Progenitor cell of endocrine pancreas (in vitro differentiated cells): ENCODE results near the gene ANO7. TPM values are rescaled to one million over a fixed set of nuclear protein-coding genes. Genes with fewer than 3 reads are reported as not detected.

Experiments
- DNase-seq: peaks from one replicate; pipeline ENCODE4 v3.0.0; 2021; ENCODE audit warnings: low spot score; ENCODE audit not compliant: unreplicated experiment
- H3K27ac Mint-ChIP-seq: 2 replicates; pipeline ENCODE4 v1.8.0; 2021; ENCODE audit warnings: mild to moderate bottlenecking, moderate library complexity, mixed read lengths
- H3K27me3 Mint-ChIP-seq: 2 replicates; pipeline ENCODE4 v1.8.0; 2021; ENCODE audit warnings: mixed read lengths
- H3K36me3 Mint-ChIP-seq: 2 replicates; pipeline ENCODE4 v1.8.0; 2022; ENCODE audit warnings: mixed read lengths; ENCODE audit not compliant: insufficient read depth
- H3K4me1 Mint-ChIP-seq: 2 replicates; pipeline ENCODE4 v1.8.0; 2021; ENCODE audit warnings: low read depth, mixed read lengths
- H3K4me3 Mint-ChIP-seq: 2 replicates; pipeline ENCODE4 v1.8.0; 2021; ENCODE audit warnings: low read depth, mild to moderate bottlenecking, moderate library complexity, mixed read lengths
- H3K9me3 Mint-ChIP-seq: 2 replicates; pipeline ENCODE4 v1.8.0; 2021; ENCODE audit warnings: low read depth, mixed read lengths
- CTCF ChIP-seq: fragments of 200-600 bp; sonication (generic); IDR thresholded peaks from one replicate; pipeline ENCODE4 v1.5.0; 2021; ENCODE audit warnings: antibody characterized with exemption, mild to moderate bottlenecking; ENCODE audit not compliant: unreplicated experiment
- total RNA-seq: library from RNA; stranded (reverse); gene quantifications from 2 replicates; pipeline ENCODE4 v1.2.1, GENCODE V29; 2021

ANO7 gene
- total RNA-seq, 1 donor from 2014 or later = 2.5 TPM

- no peak overlapping the region for H3K4me3 Mint-ChIP-seq
- TF ChIP-seq CTCF = no peak
- H3K27ac Mint-ChIP-seq = no peak overlapping the region
- no peaks in the 10 kb centered on the region for H3K27me3 Mint-ChIP-seq
- no peaks in the 10 kb centered on the region for H3K4me1 Mint-ChIP-seq
- no peaks in the 10 kb centered on the region for H3K9me3 Mint-ChIP-seq
- H3K36me3 Mint-ChIP-seq = no peaks in the 10 kb centered on the region
- no peak for DNase-seq
These were observed 14.9 kb downstream of the ANO7 start for GRCh38 chr2:241203218-241204009.

GRCh38 chr2:241204010-241204384 lies 15.5 kb downstream of the ANO7 start:
- no peak overlapping the region for H3K27ac Mint-ChIP-seq

GRCh38 chr2:241204490-241204889 lies 16.0 kb downstream of the ANO7 start:
- no peaks in the 10 kb centered on the region for H3K27me3 Mint-ChIP-seq

More at GRCh38 chr2:241204010-241204384, 15.5 kb downstream of the ANO7 start:
- Mint-ChIP-seq H3K4me3 (no peak overlapping the region), H3K36me3 (no peaks in the 10 kb centered on the region), H3K9me3 (no peaks in the 10 kb centered on the region), H3K27me3 (no peaks in the 10 kb centered on the region), H3K4me1 (no peaks in the 10 kb centered on the region)
- no peak for TF ChIP-seq CTCF
- DNase-seq = no peak

GRCh38 chr2:241205086-241205485 lies 16.6 kb downstream of the ANO7 start:
- no peak for TF ChIP-seq CTCF
- Mint-ChIP-seq H3K4me1 (no peaks in the 10 kb centered on the region), H3K36me3 (no peaks in the 10 kb centered on the region), H3K4me3 (no peak overlapping the region), H3K9me3 (no peaks in the 10 kb centered on the region), H3K27ac (no peak overlapping the region), H3K27me3 (no peaks in the 10 kb centered on the region)
- no peak for DNase-seq

More at GRCh38 chr2:241204490-241204889, 16.0 kb downstream of the ANO7 start:
- no peak for TF ChIP-seq CTCF
- Mint-ChIP-seq H3K27ac (no peak overlapping the region), H3K4me1 (no peaks in the 10 kb centered on the region), H3K4me3 (no peak overlapping the region), H3K36me3 (no peaks in the 10 kb centered on the region), H3K9me3 (no peaks in the 10 kb centered on the region)
- DNase-seq = no peak

GRCh38 chr2:241207151-241207550 lies 18.7 kb downstream of the ANO7 start:
- Mint-ChIP-seq H3K9me3 (no peaks in the 10 kb centered on the region), H3K4me3 (no peak overlapping the region), H3K27ac (no peak overlapping the region), H3K4me1 (no peaks in the 10 kb centered on the region), H3K36me3 (no peaks in the 10 kb centered on the region), H3K27me3 (peaks cover 5% of the 10 kb centered on the region)
- DNase-seq = no peak
- TF ChIP-seq CTCF = no peak
